Activated CD8-positive, alpha-beta memory T cell treated with anti-CD3 and anti-CD28 coated beads, Interleukin-2, amount 10 ng/mL, durations not matched to agents 7 days and 5 days (primary cell): ENCODE measurements around the gene PPP1R27. TPM values are rescaled to one million over a fixed set of nuclear protein-coding genes. Genes with fewer than 3 reads are reported as not detected.

Experiments used
- ATAC-seq: fragments of 150-1000 bp; cut with Tn5 transposase; one replicate; pipeline ENCODE4 v1.10.0; 2021; ENCODE audit warnings: moderate library complexity
- CTCF ChIA-PET: fragments of 350-600 bp; sonication (Branson Sonifier 250); formaldehyde crosslinking; loops from one replicate; lab custom pipeline; 2021; ENCODE audit warnings: antibody characterized with exemption; lab: Charles Lee
- DNase-seq: peaks from one replicate; pipeline ENCODE4 v3.0.0-alpha.2; 2020
- H3K27ac Mint-ChIP-seq: one replicate; pipeline ENCODE4 v1.8.0; 2021; ENCODE audit warnings: mild to moderate bottlenecking, mixed read lengths
- H3K27me3 Mint-ChIP-seq: one replicate; pipeline ENCODE4 v1.8.0; 2021; ENCODE audit warnings: mixed read lengths
- H3K36me3 Mint-ChIP-seq: one replicate; pipeline ENCODE4 v1.8.0; 2021; ENCODE audit warnings: mild to moderate bottlenecking, mixed read lengths
- H3K4me1 Mint-ChIP-seq: one replicate; pipeline ENCODE4 v1.8.0; 2021; ENCODE audit warnings: mixed read lengths
- H3K4me3 Mint-ChIP-seq: one replicate; pipeline ENCODE4 v1.8.0; 2021; ENCODE audit warnings: mild to moderate bottlenecking, moderate library complexity, mixed read lengths
- H3K9me3 Mint-ChIP-seq: one replicate; pipeline ENCODE4 v1.8.0; 2022; ENCODE audit warnings: low read depth, mixed read lengths
- total RNA-seq, 2 experiments: library from RNA; stranded (reverse); gene quantifications; one replicate each; pipeline ENCODE4 v1.2.3, GENCODE V29; 2021

The PPP1R27 gene
- total RNA-seq, 2 experiments from 2014 or later: not detected

DNA sequence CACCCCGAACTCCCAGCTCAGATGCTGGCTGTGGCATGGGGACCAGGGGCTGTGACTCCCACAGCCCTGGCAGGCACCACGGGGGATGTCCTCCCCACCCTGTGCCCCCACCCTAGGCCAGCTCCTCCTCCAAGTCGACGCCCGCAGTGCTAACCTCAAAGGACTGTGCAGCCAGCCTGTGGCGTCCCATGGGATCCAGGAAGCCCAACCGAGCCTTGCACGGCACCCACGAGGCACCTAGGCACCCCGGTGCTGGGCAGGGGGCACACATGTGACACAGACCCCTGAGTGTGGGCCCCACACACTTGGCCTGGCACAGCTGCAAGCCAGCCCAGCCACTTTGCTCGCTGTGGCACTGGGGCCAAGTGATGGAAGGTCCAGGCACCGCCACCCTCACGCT is 27.0 kb downstream of the PPP1R27 start:
- no peak for ATAC-seq
- Mint-ChIP-seq H3K27ac (no peak overlapping the region), H3K9me3 (no peaks in the 10 kb centered on the region), H3K4me3 (no peak overlapping the region), H3K4me1 (no peaks in the 10 kb centered on the region), H3K36me3 (no peaks in the 10 kb centered on the region), H3K27me3 (peaks cover 24% of the 10 kb centered on the region)
- CTCF ChIA-PET: no interaction called here
- no peak for DNase-seq

DNA sequence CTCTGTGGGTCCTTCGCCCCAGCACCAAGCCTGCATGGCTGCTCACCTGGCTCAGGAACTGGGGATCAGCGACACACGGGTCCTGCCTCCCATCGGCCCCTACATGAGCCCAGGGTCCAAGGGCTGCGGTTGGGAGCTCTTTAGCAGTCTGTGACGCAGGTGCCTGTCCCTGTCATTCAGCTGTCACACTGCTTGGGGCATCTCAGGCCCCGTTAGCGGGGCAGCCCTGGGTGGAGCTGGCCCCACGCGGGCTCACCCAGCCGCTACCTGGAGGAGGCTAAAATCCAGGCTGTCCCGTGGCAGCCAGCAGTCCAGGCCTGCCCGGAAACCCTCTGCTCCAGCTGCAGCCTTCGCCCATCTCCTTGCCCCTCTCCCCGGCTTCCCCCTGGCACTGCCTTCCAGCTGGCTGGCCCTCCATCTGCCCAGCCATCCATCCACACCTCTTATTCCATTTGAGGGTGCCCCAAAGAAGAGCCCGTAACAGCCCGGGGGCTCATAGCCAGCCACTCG is 27.6 kb downstream of the PPP1R27 start:
- CTCF ChIA-PET: no interaction called here
- no peaks in the 10 kb centered on the region for H3K36me3 Mint-ChIP-seq
- no peaks in the 10 kb centered on the region for H3K4me1 Mint-ChIP-seq
- no peak for DNase-seq
- H3K4me3 Mint-ChIP-seq: no peak overlapping the region
- H3K27ac Mint-ChIP-seq: no peak overlapping the region
- H3K9me3 Mint-ChIP-seq: no peaks in the 10 kb centered on the region
- peaks cover 30% of the 10 kb centered on the region for H3K27me3 Mint-ChIP-seq
- ATAC-seq: no peak

DNA sequence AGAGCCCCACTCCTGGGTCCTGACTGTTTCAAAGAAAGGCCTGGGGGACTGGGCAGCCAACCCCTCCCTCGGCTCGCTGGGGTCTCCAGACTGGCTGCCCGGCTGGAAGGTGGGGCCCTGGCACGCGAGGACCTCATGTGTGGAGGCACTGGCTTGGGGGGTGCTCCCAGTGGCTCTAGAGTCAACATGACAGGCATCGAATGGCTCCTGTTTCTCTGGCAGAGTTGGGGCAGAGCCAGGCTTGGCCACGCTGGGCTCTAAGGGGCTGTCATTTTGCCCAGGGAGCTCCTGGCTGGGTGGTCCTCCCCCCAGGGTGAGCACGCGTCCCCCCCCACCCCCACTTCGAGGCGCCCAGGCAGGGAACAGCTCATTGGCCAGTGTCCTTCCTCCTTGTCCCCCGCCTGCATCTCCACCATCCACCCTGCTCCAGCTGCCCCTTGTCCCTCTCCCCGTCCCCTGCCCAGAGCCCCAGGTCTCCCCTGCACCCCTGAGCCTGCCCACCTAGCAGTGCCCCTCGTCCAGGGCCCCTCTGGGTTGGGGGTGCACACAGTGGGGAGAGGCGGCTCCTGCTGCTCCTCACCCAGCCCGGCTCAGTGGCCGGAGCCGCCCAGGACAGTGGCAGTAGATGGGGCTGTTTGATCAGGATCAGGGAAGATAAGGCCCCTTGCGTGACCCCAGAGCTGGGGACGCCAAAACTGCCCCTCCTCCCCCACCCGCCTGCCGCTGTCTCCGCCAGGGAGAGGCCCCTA is 28.2 kb downstream of the PPP1R27 start:
- CTCF ChIA-PET: no interaction called here
- DNase-seq (no peak), ATAC-seq (no peak)
- Mint-ChIP-seq H3K4me3 (no peak overlapping the region), H3K9me3 (no peaks in the 10 kb centered on the region), H3K4me1 (no peaks in the 10 kb centered on the region), H3K36me3 (no peaks in the 10 kb centered on the region), H3K27ac (no peak overlapping the region), H3K27me3 (peaks cover 35% of the 10 kb centered on the region)

DNA sequence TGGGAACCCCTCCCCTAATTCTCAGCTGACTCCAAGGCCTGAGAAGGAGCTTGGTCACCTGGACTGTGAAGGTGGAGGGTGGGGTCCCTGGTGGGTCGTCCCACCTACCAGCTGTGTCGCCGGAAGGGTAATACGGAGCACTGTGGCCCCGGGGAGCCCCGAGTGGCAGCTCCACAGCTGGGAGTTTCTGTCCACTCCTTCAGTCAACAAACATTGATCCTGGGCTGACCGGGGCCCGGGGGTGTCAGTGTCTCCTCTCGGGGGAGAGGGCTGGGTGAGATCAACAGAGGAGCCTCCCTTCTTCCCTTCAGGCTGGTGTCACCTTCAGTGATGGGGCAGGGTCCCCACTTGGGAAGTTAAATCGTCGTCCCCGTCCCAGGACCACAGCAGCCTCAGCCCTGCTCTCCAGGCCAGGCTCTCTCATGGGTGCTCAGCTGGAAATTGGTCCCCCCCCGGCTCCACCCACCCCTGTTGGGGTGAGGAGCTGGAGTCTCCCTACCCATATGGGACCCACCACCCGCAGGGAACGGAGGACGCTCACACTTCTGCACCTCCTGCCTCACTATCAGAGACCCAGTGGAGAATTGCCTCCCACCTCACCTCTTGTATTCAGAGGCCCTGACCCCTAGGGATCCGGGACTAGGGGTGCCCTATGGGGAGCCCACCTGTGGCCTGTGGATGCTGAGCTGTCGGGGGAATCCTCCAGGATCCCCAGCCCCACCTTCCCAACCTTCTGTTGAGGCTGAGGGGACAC is 29.0 kb downstream of the PPP1R27 start:
- no peak overlapping the region for H3K4me3 Mint-ChIP-seq
- no peak for ATAC-seq
- peaks cover 42% of the 10 kb centered on the region for H3K27me3 Mint-ChIP-seq

DNA sequence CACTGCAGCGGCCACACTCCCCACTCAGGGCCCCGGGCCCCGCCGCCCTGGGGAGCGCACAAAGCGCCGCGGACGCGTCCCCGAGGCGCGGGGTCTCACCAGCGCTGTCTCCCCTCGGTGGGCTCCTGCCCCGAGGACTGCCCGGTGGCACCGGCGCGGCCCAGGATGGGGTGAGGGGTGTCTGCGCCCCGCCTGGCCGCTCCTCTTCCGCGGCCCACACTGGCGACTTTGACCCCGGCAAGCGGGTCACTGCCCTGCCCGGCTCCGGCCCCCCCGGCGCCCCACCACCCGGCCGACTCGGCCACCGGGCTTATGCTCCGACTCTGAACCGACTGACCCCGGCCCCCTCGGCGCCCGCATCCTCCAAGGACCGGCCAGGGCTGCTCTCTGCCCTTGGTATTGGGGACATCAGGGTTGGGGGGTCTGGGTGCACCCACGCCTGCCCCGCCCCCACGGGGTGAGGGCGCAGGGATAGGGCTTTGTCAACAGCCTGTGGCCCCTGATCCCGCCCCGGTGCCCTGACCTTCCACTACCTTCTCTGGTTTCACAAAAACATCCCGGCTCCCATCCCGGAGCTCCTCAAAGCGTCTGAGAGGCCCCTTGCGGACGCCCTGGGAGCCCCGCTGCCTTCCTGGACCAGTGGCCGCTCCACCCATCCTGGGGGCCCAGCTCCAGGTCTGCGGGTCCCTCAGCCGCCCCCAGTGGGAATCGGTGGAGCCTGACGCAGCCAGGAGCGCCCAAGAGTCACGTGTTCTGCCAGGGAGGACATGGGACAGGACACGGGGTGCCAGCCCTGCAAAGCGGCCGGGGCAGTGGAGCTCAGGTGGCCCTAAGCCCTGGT is 30.1 kb downstream of the PPP1R27 start:
- DNase-seq: no peak
- Mint-ChIP-seq H3K27ac (no peak overlapping the region), H3K4me3 (no peak overlapping the region), H3K9me3 (no peaks in the 10 kb centered on the region), H3K36me3 (no peaks in the 10 kb centered on the region), H3K27me3 (peaks cover 43% of the 10 kb centered on the region), H3K4me1 (no peaks in the 10 kb centered on the region)
- CTCF ChIA-PET: interaction anchor here (1.2 kb wide), 1 partner anchor 70 kb away, joined by 3 read pairs; no protein-coding TSS in a partner anchor
- ATAC-seq: no peak

More for the DNA sequence above, 29.0 kb downstream of the PPP1R27 start:
- Mint-ChIP-seq H3K27ac (no peak overlapping the region), H3K9me3 (no peaks in the 10 kb centered on the region), H3K4me1 (no peaks in the 10 kb centered on the region), H3K36me3 (no peaks in the 10 kb centered on the region)
- CTCF ChIA-PET: interaction anchor here (1.2 kb wide), 1 partner anchor 72 kb away, joined by 3 read pairs; no protein-coding TSS in a partner anchor
- DNase-seq: no peak

DNA sequence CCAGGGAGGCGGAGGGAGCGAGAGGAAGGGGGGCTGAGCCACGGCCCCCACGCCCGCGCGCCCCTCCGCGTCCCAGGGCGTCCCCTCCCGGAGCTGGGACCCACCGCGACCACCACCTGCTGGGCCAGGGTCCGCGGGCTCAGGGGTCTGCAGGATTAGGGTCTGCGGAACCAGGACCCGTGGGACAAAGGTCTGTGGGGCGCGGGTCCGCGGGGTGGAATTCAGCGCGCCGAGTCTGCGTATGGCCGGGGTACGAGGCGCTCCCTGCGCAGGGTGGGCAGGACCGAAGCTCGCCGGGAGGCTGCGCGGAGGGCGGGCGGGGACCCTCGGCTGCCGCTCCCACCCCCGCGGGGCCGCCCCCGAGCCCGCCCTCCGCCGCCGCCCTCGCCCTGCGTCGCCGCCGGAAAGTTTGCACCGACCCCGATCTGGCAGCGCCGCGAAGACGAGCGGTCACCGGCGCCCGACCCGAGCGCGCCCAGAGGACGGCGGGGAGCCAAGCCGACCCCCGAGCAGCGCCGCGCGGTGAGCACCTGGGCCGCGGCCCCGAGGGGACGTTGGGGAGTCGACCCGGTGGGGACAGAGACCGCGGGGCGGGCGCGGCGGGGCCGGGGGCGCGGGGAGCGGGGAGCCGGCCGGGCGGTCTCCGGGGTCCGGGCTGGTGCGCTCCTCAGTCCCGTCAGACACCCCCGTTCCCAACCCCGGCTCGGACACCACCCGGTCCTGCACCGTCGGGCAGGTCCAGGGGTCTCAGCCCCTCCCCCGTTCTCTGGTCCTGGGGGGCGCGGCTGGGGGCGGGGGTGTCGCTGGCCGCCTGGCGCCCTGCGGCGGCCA is 30.9 kb downstream of the PPP1R27 start, which contains the start of gene GCGR:
GCGR (plus strand) TSS at position 423 of the 831 bp plus-strand sequence. CDS start 4,869 bp downstream, outside the sequence.
- no peak within 1 kb of the TSS for H3K27ac Mint-ChIP-seq
- H3K9me3 Mint-ChIP-seq: no peaks in the 10 kb centered on the region
- H3K4me1 Mint-ChIP-seq: no peaks in the 10 kb centered on the region
- peaks cover 37% of the 10 kb centered on the region for H3K27me3 Mint-ChIP-seq
- H3K4me3 Mint-ChIP-seq: no peak within 1 kb of the TSS
- ATAC-seq: no peak
- H3K36me3 Mint-ChIP-seq: no peaks in the 10 kb centered on the region
- CTCF ChIA-PET: no interaction called here
- no peak for DNase-seq

DNA sequence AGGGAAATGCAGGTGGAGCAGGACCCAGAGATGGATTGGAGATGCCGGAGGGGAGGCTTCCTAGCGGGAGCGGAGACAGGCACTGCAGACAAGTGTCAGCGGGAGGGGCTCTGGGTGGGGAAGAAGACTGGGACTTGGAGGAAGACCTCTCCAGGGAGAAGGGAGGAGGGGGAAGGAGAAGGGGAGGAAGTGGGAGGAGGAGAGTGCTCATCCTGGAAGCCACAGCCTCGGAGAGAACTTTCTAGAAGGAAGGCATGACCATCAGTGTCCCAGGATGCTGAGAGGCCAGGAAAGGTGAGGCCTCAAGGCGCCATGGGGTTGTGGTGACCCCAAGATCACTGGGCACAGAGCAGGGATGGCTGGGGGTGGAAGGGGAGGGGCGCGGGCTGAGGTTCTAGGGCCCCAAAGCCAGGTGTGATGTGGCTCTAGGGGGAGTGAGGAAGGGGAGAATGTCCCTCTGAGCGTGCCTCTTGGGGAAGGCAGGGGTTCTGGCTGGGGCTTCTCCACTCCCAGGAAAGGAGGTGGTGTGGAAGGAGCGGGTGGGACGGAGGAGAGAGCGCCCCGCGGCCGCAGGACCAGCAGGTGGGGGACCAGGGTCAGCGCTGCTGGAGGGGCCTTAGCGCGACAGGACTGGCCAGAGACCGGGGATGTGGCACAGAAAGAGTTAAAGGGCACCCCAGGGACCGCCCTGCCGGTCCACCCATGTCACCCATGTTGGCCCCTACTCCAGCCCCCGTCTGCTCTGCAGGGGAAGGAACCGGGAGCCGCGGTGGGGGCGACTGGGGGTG is 31.8 kb downstream of the PPP1R27 start:
- Mint-ChIP-seq H3K9me3 (no peaks in the 10 kb centered on the region), H3K27me3 (peaks cover 34% of the 10 kb centered on the region), H3K4me3 (no peak overlapping the region), H3K36me3 (no peaks in the 10 kb centered on the region), H3K4me1 (no peaks in the 10 kb centered on the region), H3K27ac (no peak overlapping the region)
- CTCF ChIA-PET: no interaction called here
- ATAC-seq (no peak), DNase-seq (no peak)

DNA sequence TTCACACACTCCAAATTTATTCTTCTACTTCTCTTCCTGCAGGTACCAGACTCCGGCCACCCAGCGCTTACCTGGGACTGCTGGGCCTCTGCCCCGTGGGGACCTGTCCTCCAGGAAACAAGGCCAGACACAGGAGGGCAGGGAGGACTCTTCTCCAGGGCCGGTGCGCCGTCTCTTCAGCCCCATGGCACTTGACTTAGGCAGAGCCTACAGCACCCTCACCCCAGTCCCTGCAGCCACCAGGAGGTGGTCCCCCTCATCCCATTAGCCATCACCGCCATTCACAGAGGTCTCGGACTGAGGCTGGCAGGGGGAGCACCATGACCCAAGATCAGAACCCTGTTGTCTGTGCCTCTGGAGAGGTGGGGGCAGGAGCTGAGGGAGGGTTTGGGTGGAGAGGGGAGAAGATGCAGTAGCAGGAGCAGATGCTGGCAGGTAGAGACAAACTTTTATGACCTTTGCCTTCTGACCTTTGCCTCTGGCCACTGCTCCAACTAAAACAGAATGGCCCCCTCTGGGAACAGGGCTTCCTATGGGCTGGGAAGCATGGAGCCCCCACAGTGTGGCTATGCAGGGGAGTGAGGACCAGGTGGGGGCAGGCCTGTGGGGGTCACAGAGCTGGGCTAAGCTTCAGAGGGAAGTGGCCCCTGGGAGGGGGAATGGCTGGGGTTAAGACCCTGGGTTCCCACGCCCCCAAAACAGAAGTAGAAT is 32.6 kb downstream of the PPP1R27 start:
- Mint-ChIP-seq H3K4me3 (no peak overlapping the region), H3K9me3 (no peaks in the 10 kb centered on the region), H3K27ac (no peak overlapping the region), H3K36me3 (no peaks in the 10 kb centered on the region), H3K27me3 (peaks cover 34% of the 10 kb centered on the region), H3K4me1 (no peaks in the 10 kb centered on the region)
- CTCF ChIA-PET: no interaction called here
- DNase-seq (no peak), ATAC-seq (no peak)

DNA sequence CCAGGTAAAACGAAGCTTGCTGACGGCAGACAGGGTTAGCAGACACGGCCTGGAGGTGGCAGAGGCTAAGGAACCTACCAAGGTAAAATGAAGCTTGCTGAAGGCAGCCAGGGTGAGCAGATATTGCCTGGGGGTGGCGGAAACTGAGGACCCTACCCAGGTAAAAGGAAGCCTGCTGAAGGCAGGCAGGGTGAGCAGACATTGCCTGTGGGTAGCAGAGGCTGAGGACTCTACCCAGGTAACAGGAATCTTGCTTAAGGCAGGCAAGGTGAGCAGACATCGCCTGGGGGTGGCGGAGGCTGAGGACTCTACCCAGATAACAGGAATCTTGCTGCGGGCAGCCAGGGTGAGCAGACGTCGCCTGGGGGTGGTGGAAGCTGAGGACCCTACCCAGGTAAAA is 33.5 kb downstream of the PPP1R27 start:
- CTCF ChIA-PET: no interaction called here
- Mint-ChIP-seq H3K9me3 (no peaks in the 10 kb centered on the region), H3K27ac (no peak overlapping the region), H3K27me3 (peaks cover 34% of the 10 kb centered on the region), H3K4me3 (no peak overlapping the region), H3K4me1 (no peaks in the 10 kb centered on the region), H3K36me3 (no peaks in the 10 kb centered on the region)
- ATAC-seq (no peak), DNase-seq (no peak)

DNA sequence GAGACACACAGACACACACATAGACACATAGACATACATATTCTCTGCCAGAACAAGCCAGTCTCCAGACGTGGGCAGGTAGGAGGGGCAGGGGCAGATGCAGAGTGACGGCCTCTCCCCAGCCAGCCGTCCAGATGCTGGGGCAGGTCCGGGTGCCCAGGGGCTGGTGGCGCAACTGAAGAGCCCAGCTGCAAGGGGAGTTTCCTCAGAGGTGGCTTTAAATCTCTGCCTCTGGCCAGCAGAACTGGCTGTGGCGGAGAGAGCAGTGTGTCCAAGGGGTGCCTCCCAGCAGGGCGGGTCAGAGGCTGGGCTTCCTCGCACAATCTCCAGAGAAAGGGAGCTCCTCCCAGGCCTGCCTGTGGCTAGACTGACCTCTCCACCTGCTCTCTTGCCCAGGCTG is 40.3 kb downstream of the PPP1R27 start:
- CTCF ChIA-PET: interaction anchor here (1.5 kb wide), 1 partner anchor 61 kb away, joined by 4 read pairs; no protein-coding TSS in a partner anchor
- Mint-ChIP-seq H3K27ac (no peak overlapping the region), H3K36me3 (no peaks in the 10 kb centered on the region), H3K4me3 (no peak overlapping the region), H3K27me3 (no peaks in the 10 kb centered on the region), H3K9me3 (no peaks in the 10 kb centered on the region), H3K4me1 (no peaks in the 10 kb centered on the region)
- ATAC-seq (no peak), DNase-seq (no peak)

DNA sequence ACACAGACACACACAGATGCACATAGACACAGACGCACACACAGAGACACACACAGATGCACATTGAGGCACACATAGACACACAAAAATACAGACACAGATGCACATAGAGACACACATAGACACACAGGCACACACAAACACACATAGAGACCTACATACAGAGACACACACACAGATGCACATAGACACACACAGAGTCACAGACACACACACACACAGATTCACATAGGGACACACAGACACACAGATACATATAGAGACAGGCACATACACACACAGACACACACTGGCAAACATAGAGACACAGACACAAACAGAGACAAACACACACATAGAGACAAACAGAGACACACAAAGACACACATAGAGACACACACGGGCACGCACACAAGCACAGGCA is 40.8 kb downstream of the PPP1R27 start:
- CTCF ChIA-PET: no interaction called here
- Mint-ChIP-seq H3K27ac (no peak overlapping the region), H3K9me3 (no peaks in the 10 kb centered on the region), H3K4me3 (no peak overlapping the region), H3K4me1 (no peaks in the 10 kb centered on the region), H3K27me3 (no peaks in the 10 kb centered on the region), H3K36me3 (no peaks in the 10 kb centered on the region)
- DNase-seq (no peak), ATAC-seq (no peak)
